ENCODE results near the gene SORCS1. TPM values are rescaled to one million over a fixed set of nuclear protein-coding genes. Genes with fewer than 3 reads are reported as not detected.

SORCS1 gene
- total RNA-seq, 2 experiments from 2014 or later: not detected

GRCh38 chr10:106528702-106529101, 635.8 kb downstream of the SORCS1 start:
- POLR2A ChIA-PET: no interaction called here
- CTCF ChIA-PET: no interaction called here
- no peak overlapping the region for H3K27ac Mint-ChIP-seq
- peaks cover 2% of the 10 kb centered on the region for H3K9me3 Mint-ChIP-seq
- no peak for TF ChIP-seq CTCF (IDR thresholded peaks at IDR 0.05)
- H3K4me3 Mint-ChIP-seq: no peak overlapping the region
- no peaks in the 10 kb centered on the region for H3K27me3 Mint-ChIP-seq
- DNase-seq (no peak), ATAC-seq (no peak)
- H3K4me1 Mint-ChIP-seq (ENCODE audit: low read depth): no peaks in the 10 kb centered on the region
- no peaks in the 10 kb centered on the region for H3K36me3 Mint-ChIP-seq (ENCODE audit: low read depth)
- intact Hi-C loops (cut with micrococcal nuclease): no loop called here

GRCh38 chr10:106525835-106526234, 638.7 kb downstream of the SORCS1 start:
- H3K4me1 Mint-ChIP-seq (ENCODE audit: low read depth): no peaks in the 10 kb centered on the region
- DNase-seq (no peak), ATAC-seq (no peak)
- no peak overlapping the region for H3K27ac Mint-ChIP-seq
- ChIA-PET CTCF (no interaction called here), POLR2A (no interaction called here)
- intact Hi-C loops (cut with micrococcal nuclease): no loop called here
- peaks cover 2% of the 10 kb centered on the region for H3K9me3 Mint-ChIP-seq
- H3K4me3 Mint-ChIP-seq: no peak overlapping the region
- no peak for TF ChIP-seq CTCF (IDR thresholded peaks at IDR 0.05)
- H3K36me3 Mint-ChIP-seq (ENCODE audit: low read depth): no peaks in the 10 kb centered on the region
- H3K27me3 Mint-ChIP-seq: no peaks in the 10 kb centered on the region

Data from activated CD8-positive, alpha-beta T cell treated with anti-CD3 and anti-CD28 coated beads for 36 hours (primary cell).